ENCODE measurements around the gene CTNNBL1. TPM values are rescaled to one million over a fixed set of nuclear protein-coding genes. Genes with fewer than 3 reads are reported as not detected.
A peak's percentile ranks its signal among the peaks of the same experiment; 100 is the strongest.

The CTNNBL1 gene
- total and polyA plus RNA-seq, 2 experiments from 2014 or later: 36.3 to 68.7 TPM

GRCh38 chr20:37915800-37916570 lies 222.2 kb downstream of the CTNNBL1 start:
- TF ChIP-seq EZH2 (IDR thresholded peaks at IDR 0.05; ENCODE audit: low read depth, unreplicated experiment) (no peak), EZH2phosphoT487 (IDR thresholded peaks at IDR 0.05; ENCODE audit: unreplicated experiment) (no peak), ZNF114 (CRISPR knock-in tag; IDR thresholded peaks at IDR 0.05) (no peak), CTCF (conservative IDR thresholded peaks at IDR 0.05; ENCODE audit: low read depth in 2 of 2) (no peak), CREB1 (CRISPR knock-in tag; IDR thresholded peaks at IDR 0.05; ENCODE audit: low read depth) (no peak), ZNF331 (CRISPR knock-in tag; IDR thresholded peaks at IDR 0.05; ENCODE audit: low read depth) (no peak), NANOG (IDR thresholded peaks at IDR 0.05; ENCODE audit: borderline replicate concordance) (no peak), REST (IDR thresholded peaks at IDR 0.05; ENCODE audit: unreplicated experiment) (no peak), POLR2AphosphoS5 (IDR thresholded peaks at IDR 0.05; ENCODE audit: low read depth) (no peak)
- peaks cover 63% of the 10 kb centered on the region for H3K4me1 Mint-ChIP-seq
- peaks cover 10% of the 10 kb centered on the region; the same call in 1 of the 2 replicates for H3F3A ChIP-seq (replicated peaks; ENCODE audit: low read depth)
- H2AFZ ChIP-seq: peak overlapping the region; percentile 94
- peak overlapping the region; percentile 88 for H3K4me2 ChIP-seq
- peak; percentile 53 for DNase-seq (ENCODE audit: low spot score)
- H3K4me1 ChIP-seq (ENCODE audit: insufficient read depth): peaks cover 47% of the 10 kb centered on the region
- peaks cover 14% of the 10 kb centered on the region for H3K27me3 Mint-ChIP-seq (ENCODE audit: insufficient read depth, low read depth, poor library complexity)
- peak overlapping the region; percentile 68 for H3K4me3 ChIP-seq
- peak; percentile 20 for ATAC-seq
- H3K27me3 ChIP-seq (ENCODE audit: insufficient read depth): peaks cover 14% of the 10 kb centered on the region; the same call in 1 of the 2 replicates
- H3K9me2 ChIP-seq (ENCODE audit: insufficient read depth): no peaks in the 10 kb centered on the region
- no peaks in the 10 kb centered on the region for H3K9me3 Mint-ChIP-seq
- H3K4me3 Mint-ChIP-seq: peak overlapping the region; percentile 79
- no peaks in the 10 kb centered on the region for H3K79me2 ChIP-seq (replicated peaks; ENCODE audit: insufficient read depth)
- no peaks in the 10 kb centered on the region for H3K36me3 Mint-ChIP-seq (ENCODE audit: low read depth)
- no peaks in the 10 kb centered on the region for H3K36me3 ChIP-seq (ENCODE audit: insufficient read depth)
- H3K27ac Mint-ChIP-seq: no peak overlapping the region
- no peaks in the 10 kb centered on the region for H4K20me1 ChIP-seq (replicated peaks; ENCODE audit: insufficient read depth)
- no peak overlapping the region for H3K27ac ChIP-seq (ENCODE audit: low read depth)

- Mint-ChIP-seq H3K4me3 (no peak overlapping the region), H3K27ac (no peak overlapping the region), H3K9me3 (no peaks in the 10 kb centered on the region), H3K4me1 (peaks cover 53% of the 10 kb centered on the region), H3K27me3 (ENCODE audit: insufficient read depth, low read depth, poor library complexity) (peaks cover 14% of the 10 kb centered on the region), H3K36me3 (ENCODE audit: low read depth) (no peaks in the 10 kb centered on the region)
- Histone ChIP-seq H3K27ac (ENCODE audit: low read depth) (no peak overlapping the region), H2AFZ (no peak overlapping the region), H3K4me3 (no peak overlapping the region), H3K4me1 (ENCODE audit: insufficient read depth) (peaks cover 43% of the 10 kb centered on the region), H3F3A (replicated peaks; ENCODE audit: low read depth) (peaks cover 10% of the 10 kb centered on the region; the same call in 1 of the 2 replicates), H3K27me3 (ENCODE audit: insufficient read depth) (peaks cover 14% of the 10 kb centered on the region; the same call in 1 of the 2 replicates), H3K4me2 (peak overlapping the region; percentile 29; the same call in 1 of the 2 replicates), H4K20me1 (replicated peaks; ENCODE audit: insufficient read depth) (no peaks in the 10 kb centered on the region), H3K9me2 (ENCODE audit: insufficient read depth) (no peaks in the 10 kb centered on the region), H3K79me2 (replicated peaks; ENCODE audit: insufficient read depth) (no peaks in the 10 kb centered on the region), H3K36me3 (ENCODE audit: insufficient read depth) (no peaks in the 10 kb centered on the region)
- ATAC-seq (no peak), DNase-seq (ENCODE audit: low spot score) (no peak)
- TF ChIP-seq ZNF114 (CRISPR knock-in tag; IDR thresholded peaks at IDR 0.05) (no peak), STAT1 (IDR thresholded peaks at IDR 0.05; ENCODE audit: unreplicated experiment) (no peak), JUNB (IDR thresholded peaks at IDR 0.05; ENCODE audit: unreplicated experiment) (no peak)
Measured at GRCh38 chr20:37917461-37917860, 223.6 kb downstream of the CTNNBL1 start.

Measured in GM23338 (cell line).